ENCODE measurements around the gene RAB33B. TPM values are rescaled to one million over a fixed set of nuclear protein-coding genes. Genes with fewer than 3 reads are reported as not detected.

The RAB33B gene
- total RNA-seq, 2 donors from 2014 or later = 4.0 to 10.1 TPM

GRCh38 chr4:139503622-139504166 is 49.8 kb downstream of the RAB33B start:
- Histone ChIP-seq H3K4me1 (no peaks in the 10 kb centered on the region), H3K36me3 (replicated peaks in 1 of 2; ENCODE audit: insufficient read depth in 1 of 2, low read depth in 2 of 2) (peaks cover 0 to 6% of the 10 kb centered on the region in 2 donors), H3K4me3 (no peak overlapping the region), H3K9me3 (no peaks in the 10 kb centered on the region), H3K27ac (no peak overlapping the region), H3K27me3 (no peaks in the 10 kb centered on the region)
- TF ChIP-seq CTCF (IDR thresholded peaks at IDR 0.05) (no peak), POLR2A (IDR thresholded peaks at IDR 0.05) (no peak)
- ATAC-seq (no peak), DNase-seq (no peak)
- intact Hi-C loops (cut with DNase I) = no loop called here

GRCh38 chr4:139506774-139507173 is 52.9 kb downstream of the RAB33B start:
- Histone ChIP-seq H3K27me3 (no peaks in the 10 kb centered on the region), H3K9me3 (no peaks in the 10 kb centered on the region), H3K4me1 (no peaks in the 10 kb centered on the region), H3K36me3 (replicated peaks in 1 of 2; ENCODE audit: insufficient read depth in 1 of 2, low read depth in 2 of 2) (peaks cover 0 to 15% of the 10 kb centered on the region in 2 donors), H3K4me3 (no peak overlapping the region), H3K27ac (no peak overlapping the region)
- intact Hi-C loops (cut with DNase I) = no loop called here
- 89 to 96% methylated on average over 7 to 9 of the region's 9 CpGs for WGBS, 2 donors
- no peak for TF ChIP-seq CTCF (IDR thresholded peaks at IDR 0.05)
- TF ChIP-seq POLR2A (IDR thresholded peaks at IDR 0.05) = no peak
- DNase-seq = no peak
- ATAC-seq = no peak

GRCh38 chr4:139508581-139509237 is 54.8 kb downstream of the RAB33B start:
- Histone ChIP-seq H3K4me1 (no peaks in the 10 kb centered on the region), H3K27me3 (no peaks in the 10 kb centered on the region), H3K4me3 (no peak overlapping the region), H3K36me3 (replicated peaks in 1 of 2; ENCODE audit: insufficient read depth in 1 of 2, low read depth in 2 of 2) (peaks cover 0 to 18% of the 10 kb centered on the region in 2 donors), H3K9me3 (no peaks in the 10 kb centered on the region), H3K27ac (no peak overlapping the region)
- intact Hi-C loops (cut with DNase I) = no loop called here
- no peak for DNase-seq
- TF ChIP-seq CTCF (IDR thresholded peaks at IDR 0.05) (no peak), POLR2A (IDR thresholded peaks at IDR 0.05) (no peak)
- WGBS, 2 donors = 89 to 94% methylated on average over 11 of the region's 11 CpGs
- ATAC-seq = no peak

- no peaks in the 10 kb centered on the region for H3K4me1 ChIP-seq
- intact Hi-C loops (cut with DNase I) = no loop called here
- H3K36me3 ChIP-seq (replicated peaks in 1 of 2; ENCODE audit: insufficient read depth in 1 of 2, low read depth in 2 of 2) = peaks cover 0 to 18% of the 10 kb centered on the region in 2 donors
- TF ChIP-seq CTCF (IDR thresholded peaks at IDR 0.05) (peak in 6 of 7 experiments; percentile 15 to 58 (median 34)), POLR2A (IDR thresholded peaks at IDR 0.05) (no peak)
- no peaks in the 10 kb centered on the region for H3K27me3 ChIP-seq
- H3K9me3 ChIP-seq = no peaks in the 10 kb centered on the region
- peak; percentile 40 for ATAC-seq
- no peak overlapping the region for H3K27ac ChIP-seq
- 81 to 96% methylated on average over 5 to 6 of the region's 6 CpGs for WGBS, 2 donors
- H3K4me3 ChIP-seq = no peak overlapping the region
- DNase-seq = peak in 3 of 4 donors; percentile 27 to 53 (median 44)
Observed at GRCh38 chr4:139509727-139510410, 55.9 kb downstream of the RAB33B start.
